ENCODE measurements around the gene ARHGAP21. TPM values are rescaled to one million over a fixed set of nuclear protein-coding genes. Genes with fewer than 3 reads are reported as not detected.

ARHGAP21 gene
- total RNA-seq, 1 experiment from 2014 or later: 52.6 TPM

DNA sequence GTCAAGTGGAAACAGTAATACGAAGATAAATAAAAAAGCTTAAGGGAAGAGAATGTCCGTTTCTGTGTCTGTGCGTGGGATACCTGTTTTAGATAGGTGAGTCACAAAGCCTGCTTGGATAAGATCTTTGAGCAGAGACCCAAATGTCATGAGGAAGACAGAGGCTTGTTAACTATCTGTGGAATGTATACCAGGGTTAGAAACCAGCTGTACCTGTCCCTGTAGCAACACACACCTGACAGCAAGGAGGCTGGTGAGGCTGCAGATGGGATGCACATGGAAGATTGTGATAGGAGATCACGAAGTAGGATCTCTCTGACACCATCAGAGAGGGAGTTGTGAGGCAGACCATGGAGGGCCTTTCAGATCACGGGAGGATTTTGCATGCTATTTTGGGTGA lies 105.3 kb downstream of the ARHGAP21 start:
- TF ChIP-seq, protein P1, sequence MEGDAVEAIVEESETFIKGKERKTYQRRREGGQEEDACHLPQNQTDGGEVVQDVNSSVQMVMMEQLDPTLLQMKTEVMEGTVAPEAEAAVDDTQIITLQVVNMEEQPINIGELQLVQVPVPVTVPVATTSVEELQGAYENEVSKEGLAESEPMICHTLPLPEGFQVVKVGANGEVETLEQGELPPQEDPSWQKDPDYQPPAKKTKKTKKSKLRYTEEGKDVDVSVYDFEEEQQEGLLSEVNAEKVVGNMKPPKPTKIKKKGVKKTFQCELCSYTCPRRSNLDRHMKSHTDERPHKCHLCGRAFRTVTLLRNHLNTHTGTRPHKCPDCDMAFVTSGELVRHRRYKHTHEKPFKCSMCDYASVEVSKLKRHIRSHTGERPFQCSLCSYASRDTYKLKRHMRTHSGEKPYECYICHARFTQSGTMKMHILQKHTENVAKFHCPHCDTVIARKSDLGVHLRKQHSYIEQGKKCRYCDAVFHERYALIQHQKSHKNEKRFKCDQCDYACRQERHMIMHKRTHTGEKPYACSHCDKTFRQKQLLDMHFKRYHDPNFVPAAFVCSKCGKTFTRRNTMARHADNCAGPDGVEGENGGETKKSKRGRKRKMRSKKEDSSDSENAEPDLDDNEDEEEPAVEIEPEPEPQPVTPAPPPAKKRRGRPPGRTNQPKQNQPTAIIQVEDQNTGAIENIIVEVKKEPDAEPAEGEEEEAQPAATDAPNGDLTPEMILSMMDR (conservative IDR thresholded peaks at IDR 0.05; ENCODE audit: low read depth, low read length): no peak
- no peak for TF ChIP-seq EZH2phosphoT487 (IDR thresholded peaks at IDR 0.05; ENCODE audit: borderline replicate concordance, low read length)
- no peak for TF ChIP-seq EZH2 (IDR thresholded peaks at IDR 0.05; ENCODE audit: low read length, unreplicated experiment)
- CTCF ChIA-PET: interaction anchor here (1.0 kb wide), 1 partner anchor 105 kb away, joined by 5 read pairs; the partner anchor contains the start of gene ARHGAP21
- DNase-seq: peak; percentile 83
- Histone ChIP-seq H3K4me3 (ENCODE audit: low read length) (no peak overlapping the region), H3K36me3 (ENCODE audit: low read depth, low read length) (no peaks in the 10 kb centered on the region), H3K9me2 (replicated peaks; ENCODE audit: low read length) (no peaks in the 10 kb centered on the region), H3K9ac (ENCODE audit: low read length) (no peak overlapping the region), H3K79me2 (ENCODE audit: low read length) (0 out of 2 replicates have a peak, but pooled peaks cover 4% of the 10 kb centered on the region), H4K20me1 (ENCODE audit: low read length) (no peaks in the 10 kb centered on the region; the same call in 1 of the 2 replicates), H2AFZ (ENCODE audit: low read length) (no peak overlapping the region), H3F3A (ENCODE audit: low read length, unreplicated experiment) (peaks cover 6% of the 10 kb centered on the region), H3K4me2 (ENCODE audit: low read length) (peak overlapping the region; percentile 70), H3K4me1 (ENCODE audit: insufficient read depth, low read length) (peaks cover 35% of the 10 kb centered on the region), H3K27ac (ENCODE audit: low read length) (peak overlapping the region; percentile 81), H3K27me3 (ENCODE audit: low read length) (no peaks in the 10 kb centered on the region), H3K9me3 (ENCODE audit: low read length) (no peaks in the 10 kb centered on the region)
- intact Hi-C loops (cut with micrococcal nuclease): no loop called here
- no TSS peak for BruUV-seq (replicated peaks)
- peak; percentile 59 for ATAC-seq
- POLR2A ChIA-PET (ENCODE audit: unreplicated experiment): no interaction called here

DNA sequence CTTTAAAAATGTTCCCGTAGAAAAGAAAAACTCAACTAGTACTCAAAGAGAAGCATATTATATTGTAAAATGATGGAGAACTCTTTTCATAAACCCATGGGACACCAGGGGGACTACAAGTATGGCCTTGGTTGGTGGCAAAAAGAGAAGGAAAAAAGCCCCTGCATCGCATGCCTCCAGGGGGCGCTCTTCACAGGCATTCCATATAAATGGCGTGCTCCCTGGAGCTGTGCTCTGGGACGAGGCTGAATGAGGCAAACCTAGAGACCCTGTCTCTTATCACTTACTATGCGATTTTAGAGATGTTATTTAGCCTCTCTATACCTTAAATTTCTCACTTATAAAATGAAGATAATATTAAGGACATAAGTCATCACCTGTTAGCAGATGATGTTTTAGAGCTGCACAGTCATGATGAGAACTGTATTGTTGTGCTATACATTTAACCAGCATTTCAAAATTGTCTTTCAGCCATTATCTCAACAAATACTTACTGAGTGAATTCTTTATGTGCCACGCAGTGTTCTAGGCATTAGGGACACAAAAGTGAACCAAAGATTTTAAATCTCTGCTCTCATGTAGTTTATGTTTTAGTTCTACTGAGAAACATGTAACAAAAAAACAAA lies 105.8 kb downstream of the ARHGAP21 start:
- no peak overlapping the region for H3K9ac ChIP-seq (ENCODE audit: low read length)
- DNase-seq (peak; percentile 51), ATAC-seq (no peak)
- ChIA-PET POLR2A (ENCODE audit: unreplicated experiment) (no interaction called here), CTCF (interaction anchor here (0.7 to 1.0 kb wide), 2 partner anchors 55 to 105 kb away, joined by 5 to 6 read pairs; partner anchors contain the start of gene ARHGAP21)
- peaks cover 6% of the 10 kb centered on the region for H3F3A ChIP-seq (ENCODE audit: low read length, unreplicated experiment)
- BruUV-seq (replicated peaks): no TSS peak
- no peaks in the 10 kb centered on the region for H3K9me2 ChIP-seq (replicated peaks; ENCODE audit: low read length)
- H3K27me3 ChIP-seq (ENCODE audit: low read length): no peaks in the 10 kb centered on the region
- H4K20me1 ChIP-seq (ENCODE audit: low read length): no peaks in the 10 kb centered on the region; the same call in 1 of the 2 replicates
- H3K9me3 ChIP-seq (ENCODE audit: low read length): no peaks in the 10 kb centered on the region
- H3K4me2 ChIP-seq (ENCODE audit: low read length): peak overlapping the region; percentile 70
- peak overlapping the region; percentile 81 for H3K27ac ChIP-seq (ENCODE audit: low read length)
- no peak overlapping the region for H2AFZ ChIP-seq (ENCODE audit: low read length)
- no peak overlapping the region for H3K4me3 ChIP-seq (ENCODE audit: low read length)
- no peaks in the 10 kb centered on the region for H3K36me3 ChIP-seq (ENCODE audit: low read depth, low read length)
- peaks cover 35% of the 10 kb centered on the region for H3K4me1 ChIP-seq (ENCODE audit: insufficient read depth, low read length)
- intact Hi-C loops (cut with micrococcal nuclease): no loop called here
- H3K79me2 ChIP-seq (ENCODE audit: low read length): 0 out of 2 replicates have a peak, but pooled peaks cover 4% of the 10 kb centered on the region
- TF ChIP-seq EZH2 (IDR thresholded peaks at IDR 0.05; ENCODE audit: low read length, unreplicated experiment): no peak
- TF ChIP-seq, protein P1 (conservative IDR thresholded peaks at IDR 0.05; ENCODE audit: low read depth, low read length): peak; percentile 89

DNA sequence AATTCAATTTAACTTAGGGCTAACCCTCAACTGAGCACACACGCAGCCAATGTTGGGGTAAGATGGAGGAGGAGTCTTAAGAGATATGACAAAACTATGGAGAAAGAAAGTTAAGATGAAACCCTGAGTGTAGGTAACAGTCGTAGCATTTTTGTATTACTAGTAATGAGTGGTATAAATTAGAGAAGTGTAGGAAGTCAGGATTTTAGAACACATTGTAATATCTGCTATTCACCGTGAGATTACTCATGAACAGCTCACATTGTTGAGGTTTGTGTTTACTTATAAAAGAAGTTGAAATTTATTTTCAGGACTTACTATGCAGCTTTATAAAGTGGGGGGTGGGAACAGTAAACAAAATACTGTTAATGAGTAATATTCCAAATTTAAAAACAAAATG lies 107.2 kb downstream of the ARHGAP21 start:
- no peak overlapping the region for H2AFZ ChIP-seq (ENCODE audit: low read length)
- peak overlapping the region; percentile 63 for H3K27ac ChIP-seq (ENCODE audit: low read length)
- no peaks in the 10 kb centered on the region for H3K27me3 ChIP-seq (ENCODE audit: low read length)
- no peak overlapping the region for H3K9ac ChIP-seq (ENCODE audit: low read length)
- no TSS peak for BruUV-seq (replicated peaks)
- CTCF ChIA-PET: interaction anchor here (0.6 to 0.7 kb wide), 4 partner anchors 14 to 92 kb away, joined by 3 to 5 read pairs (median 4); no protein-coding TSS in a partner anchor
- H3K4me2 ChIP-seq (ENCODE audit: low read length): peak overlapping the region; percentile 45; the same call in 1 of the 2 replicates
- intact Hi-C loops (cut with micrococcal nuclease): no loop called here
- H3K79me2 ChIP-seq (ENCODE audit: low read length): 0 out of 2 replicates have a peak, but pooled peaks cover 4% of the 10 kb centered on the region
- H3K9me3 ChIP-seq (ENCODE audit: low read length): no peaks in the 10 kb centered on the region
- no peaks in the 10 kb centered on the region for H3K36me3 ChIP-seq (ENCODE audit: low read depth, low read length)
- no peak for TF ChIP-seq EZH2 (IDR thresholded peaks at IDR 0.05; ENCODE audit: low read length, unreplicated experiment)
- TF ChIP-seq, protein P1 (conservative IDR thresholded peaks at IDR 0.05; ENCODE audit: low read depth, low read length): no peak
- no peak for TF ChIP-seq EZH2phosphoT487 (IDR thresholded peaks at IDR 0.05; ENCODE audit: borderline replicate concordance, low read length)
- no peaks in the 10 kb centered on the region; the same call in 1 of the 2 replicates for H4K20me1 ChIP-seq (ENCODE audit: low read length)
- ATAC-seq (peak; percentile 82), DNase-seq (peak; percentile 59)
- no peaks in the 10 kb centered on the region for H3K9me2 ChIP-seq (replicated peaks; ENCODE audit: low read length)
- H3K4me3 ChIP-seq (ENCODE audit: low read length): 0 out of 2 replicates have a peak overlapping the region, but pooled peaks have one; percentile 4
- peaks cover 6% of the 10 kb centered on the region for H3F3A ChIP-seq (ENCODE audit: low read length, unreplicated experiment)
- H3K4me1 ChIP-seq (ENCODE audit: insufficient read depth, low read length): peaks cover 35% of the 10 kb centered on the region
- POLR2A ChIA-PET (ENCODE audit: unreplicated experiment): interaction anchor here (0.6 kb wide), 1 partner anchor 71 kb away, joined by 4 read pairs; no protein-coding TSS in a partner anchor
